ENCODE results near the gene DAB2IP. TPM values are rescaled to one million over a fixed set of nuclear protein-coding genes. Genes with fewer than 3 reads are reported as not detected.
A peak's percentile ranks its signal among the peaks of the same experiment; 100 is the strongest.

DAB2IP gene
- total RNA-seq, 2 donors from 2014 or later = 70.7 to 71.0 TPM

- Histone ChIP-seq H3K9ac (ENCODE audit: extremely low read depth, low read length, poor library complexity, severe bottlenecking) (no peak overlapping the region), H3K27ac (ENCODE audit: low read depth, low read length) (no peak overlapping the region), H3K36me3 (ENCODE audit: control insufficient read depth, insufficient read depth, low read length) (no peaks in the 10 kb centered on the region), H3K27me3 (ENCODE audit: control insufficient read depth, insufficient read depth, low read length, poor library complexity, severe bottlenecking) (no peaks in the 10 kb centered on the region), H3K9me3 (ENCODE audit: control insufficient read depth, low read length) (no peaks in the 10 kb centered on the region), H3K4me3 (ENCODE audit: low read length) (no peak overlapping the region), H3K4me1 (ENCODE audit: control insufficient read depth, insufficient read depth, low read length) (peaks cover 10% of the 10 kb centered on the region)
- WGBS, 2 experiments (ENCODE audit: insufficient coverage in 1 of 2, insufficient read length in 1 of 2) = 93% methylated on average over 4 to 9 of the region's 9 CpGs
- Mint-ChIP-seq H3K36me3 (ENCODE audit: low read depth) (peaks cover 3% of the 10 kb centered on the region), H3K27ac (peak overlapping the region; percentile 52), H3K9me3 (no peaks in the 10 kb centered on the region), H3K27me3 (ENCODE audit: insufficient read depth) (peaks cover 3% of the 10 kb centered on the region), H3K4me3 (no peak overlapping the region), H3K4me1 (peaks cover 50% of the 10 kb centered on the region)
- DNase-seq = no peak
- TF ChIP-seq CTCF (conservative IDR thresholded peaks at IDR 0.05) = no peak
These were observed 2.6 kb upstream of the DAB2IP start for GRCh38 chr9:121648799-121649198.

DNA sequence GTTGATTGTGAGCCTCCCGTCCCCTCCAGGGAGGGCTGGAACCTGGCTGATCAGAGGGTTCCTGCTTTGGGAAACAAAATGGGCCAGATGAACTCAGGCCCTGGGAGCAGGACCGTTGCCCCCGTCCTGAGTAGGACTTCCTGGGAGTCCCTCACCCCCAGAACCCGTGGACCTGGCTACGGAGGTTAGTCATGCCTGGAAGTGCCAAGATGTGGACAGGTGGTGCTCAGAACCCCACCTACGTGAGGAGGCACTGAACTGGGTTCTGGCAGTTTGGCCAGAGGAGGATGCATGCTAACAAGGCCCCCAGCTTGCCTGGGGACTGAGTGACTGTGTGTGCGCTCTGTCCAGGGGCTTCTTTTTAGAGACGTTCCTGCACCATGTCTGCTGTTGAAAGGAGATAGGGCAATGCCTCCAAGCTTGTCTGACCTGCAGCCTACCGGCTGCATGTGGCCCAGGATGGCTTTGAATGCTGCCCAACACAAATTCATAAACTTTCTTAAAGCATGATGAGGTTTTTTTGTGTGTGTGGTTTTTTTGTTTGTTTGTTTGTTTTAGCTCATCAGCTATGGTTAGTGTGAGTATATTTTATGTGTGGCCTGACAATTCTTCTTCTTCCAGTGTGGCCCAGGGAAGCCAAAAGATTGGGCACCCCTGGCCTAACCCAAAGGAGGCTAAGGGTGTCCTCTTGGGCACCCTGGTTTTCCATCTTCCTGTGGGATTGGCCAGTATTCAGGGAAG, 1.8 kb upstream of the DAB2IP start:
- H3K36me3 ChIP-seq (ENCODE audit: control insufficient read depth, insufficient read depth, low read length) = no peaks in the 10 kb centered on the region
- H3K4me3 Mint-ChIP-seq = peak overlapping the region; percentile 90
- DNase-seq = no peak
- 20 to 57% methylated on average over 2 to 9 of the region's 9 CpGs for WGBS, 2 experiments (ENCODE audit: insufficient coverage in 1 of 2, insufficient read length in 1 of 2)
- peaks cover 5% of the 10 kb centered on the region for H3K36me3 Mint-ChIP-seq (ENCODE audit: low read depth)
- H3K27me3 Mint-ChIP-seq (ENCODE audit: insufficient read depth) = peaks cover 3% of the 10 kb centered on the region
- peaks cover 10% of the 10 kb centered on the region for H3K4me1 ChIP-seq (ENCODE audit: control insufficient read depth, insufficient read depth, low read length)
- no peak for TF ChIP-seq CTCF (conservative IDR thresholded peaks at IDR 0.05)
- peak overlapping the region; percentile 71 for H3K4me3 ChIP-seq (ENCODE audit: low read length)
- H3K27ac Mint-ChIP-seq = peak overlapping the region; percentile 89
- H3K27me3 ChIP-seq (ENCODE audit: control insufficient read depth, insufficient read depth, low read length, poor library complexity, severe bottlenecking) = no peaks in the 10 kb centered on the region
- no peak overlapping the region for H3K27ac ChIP-seq (ENCODE audit: low read depth, low read length)
- no peak overlapping the region for H3K9ac ChIP-seq (ENCODE audit: extremely low read depth, low read length, poor library complexity, severe bottlenecking)
- H3K4me1 Mint-ChIP-seq = peaks cover 57% of the 10 kb centered on the region
- H3K9me3 Mint-ChIP-seq = no peaks in the 10 kb centered on the region
- no peaks in the 10 kb centered on the region for H3K9me3 ChIP-seq (ENCODE audit: control insufficient read depth, low read length)

GRCh38 chr9:121650217-121651007, 1.0 kb upstream of the DAB2IP start:
- Mint-ChIP-seq H3K27me3 (ENCODE audit: insufficient read depth) (peaks cover 3% of the 10 kb centered on the region), H3K27ac (peak overlapping the region; percentile 89)

More at GRCh38 chr9:121650217-121651007, 1.0 kb upstream of the DAB2IP start:
- peaks cover 58% of the 10 kb centered on the region for H3K4me1 Mint-ChIP-seq
- no peak overlapping the region for H3K27ac ChIP-seq (ENCODE audit: low read depth, low read length)
- H3K27me3 ChIP-seq (ENCODE audit: control insufficient read depth, insufficient read depth, low read length, poor library complexity, severe bottlenecking) = no peaks in the 10 kb centered on the region
- H3K4me3 Mint-ChIP-seq = peak overlapping the region; percentile 90
- no peaks in the 10 kb centered on the region for H3K9me3 Mint-ChIP-seq
- no peaks in the 10 kb centered on the region for H3K9me3 ChIP-seq (ENCODE audit: control insufficient read depth, low read length)
- peaks cover 3% of the 10 kb centered on the region for H3K36me3 ChIP-seq (ENCODE audit: control insufficient read depth, insufficient read depth, low read length)
- 24 to 69% methylated on average over 6 to 15 of the region's 15 CpGs for WGBS, 2 experiments (ENCODE audit: insufficient coverage in 1 of 2, insufficient read length in 1 of 2)
- peak; percentile 94 for DNase-seq
- peak overlapping the region; percentile 90 for H3K4me3 ChIP-seq (ENCODE audit: low read length)
- no peak overlapping the region for H3K9ac ChIP-seq (ENCODE audit: extremely low read depth, low read length, poor library complexity, severe bottlenecking)
- H3K36me3 Mint-ChIP-seq (ENCODE audit: low read depth) = peaks cover 5% of the 10 kb centered on the region
- no peak for TF ChIP-seq CTCF (conservative IDR thresholded peaks at IDR 0.05)
- peaks cover 10% of the 10 kb centered on the region for H3K4me1 ChIP-seq (ENCODE audit: control insufficient read depth, insufficient read depth, low read length)
